ENCODE measurements around the gene CDH20.

The CDH20 gene

DNA sequence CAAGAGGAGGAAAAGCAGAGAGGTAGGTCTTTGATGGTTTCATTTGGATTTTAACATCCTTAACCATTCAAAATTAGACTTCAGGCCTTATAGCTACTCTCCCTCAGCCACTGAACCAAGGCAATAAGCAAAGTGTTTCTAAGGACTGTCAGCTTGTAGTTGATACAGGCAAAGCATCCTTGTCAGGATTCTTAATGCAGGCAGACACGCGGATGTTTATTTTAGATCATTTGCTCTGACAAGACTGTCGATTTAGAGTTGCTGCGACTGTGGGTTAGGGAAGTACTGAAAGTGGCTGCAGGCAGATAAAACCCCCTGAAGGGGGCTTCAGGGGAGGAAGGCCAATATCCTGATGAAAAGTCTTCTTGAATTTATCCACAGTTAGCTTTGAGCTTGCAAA, 46.6 kb downstream of the CDH20 start:
- no peaks in the 10 kb centered on the region for H3K27me3 ChIP-seq (ENCODE audit: control insufficient read depth, insufficient read depth, low read length)
- H3K27ac ChIP-seq (ENCODE audit: low read depth, low read length), result no peak overlapping the region
- no peak overlapping the region for H3K9ac ChIP-seq (ENCODE audit: low read depth, low read length)
- no peaks in the 10 kb centered on the region for H3K4me1 ChIP-seq (ENCODE audit: control insufficient read depth, insufficient read depth, low read length)
- no peaks in the 10 kb centered on the region for H3K9me3 ChIP-seq (ENCODE audit: control insufficient read depth, insufficient read depth, low read length)
- H3K4me3 ChIP-seq (ENCODE audit: low read depth, low read length), result no peak overlapping the region
- no peaks in the 10 kb centered on the region for H3K36me3 ChIP-seq (ENCODE audit: control insufficient read depth, insufficient read depth, low read length)

DNA sequence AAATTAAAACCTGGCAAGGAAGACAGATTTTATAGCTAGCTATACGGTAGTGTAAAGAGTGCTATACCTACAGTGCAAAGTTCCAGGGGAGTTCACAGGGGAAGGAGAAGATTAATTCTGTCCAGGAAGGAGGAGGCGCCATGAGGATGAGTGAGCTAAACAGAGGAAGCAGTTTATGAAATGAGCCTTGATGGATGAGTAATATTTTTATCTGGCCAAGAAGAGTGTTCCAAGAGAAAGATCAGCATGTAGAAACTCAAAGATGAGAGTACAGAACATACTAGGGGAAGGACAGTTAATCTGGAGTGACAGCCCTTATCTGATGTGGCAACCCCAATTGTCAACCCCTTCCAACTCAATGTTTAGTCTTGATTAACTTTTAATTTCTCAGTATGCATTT, 54.8 kb downstream of the CDH20 start:
- no peak overlapping the region for H3K9ac ChIP-seq (ENCODE audit: low read depth, low read length)
- H3K36me3 ChIP-seq (ENCODE audit: control insufficient read depth, insufficient read depth, low read length), result no peaks in the 10 kb centered on the region
- H3K4me3 ChIP-seq (ENCODE audit: low read depth, low read length), result no peak overlapping the region
- H3K9me3 ChIP-seq (ENCODE audit: control insufficient read depth, insufficient read depth, low read length), result no peaks in the 10 kb centered on the region
- H3K27me3 ChIP-seq (ENCODE audit: control insufficient read depth, insufficient read depth, low read length), result no peaks in the 10 kb centered on the region
- no peak overlapping the region for H3K27ac ChIP-seq (ENCODE audit: low read depth, low read length)
- H3K4me1 ChIP-seq (ENCODE audit: control insufficient read depth, insufficient read depth, low read length), result no peaks in the 10 kb centered on the region

DNA sequence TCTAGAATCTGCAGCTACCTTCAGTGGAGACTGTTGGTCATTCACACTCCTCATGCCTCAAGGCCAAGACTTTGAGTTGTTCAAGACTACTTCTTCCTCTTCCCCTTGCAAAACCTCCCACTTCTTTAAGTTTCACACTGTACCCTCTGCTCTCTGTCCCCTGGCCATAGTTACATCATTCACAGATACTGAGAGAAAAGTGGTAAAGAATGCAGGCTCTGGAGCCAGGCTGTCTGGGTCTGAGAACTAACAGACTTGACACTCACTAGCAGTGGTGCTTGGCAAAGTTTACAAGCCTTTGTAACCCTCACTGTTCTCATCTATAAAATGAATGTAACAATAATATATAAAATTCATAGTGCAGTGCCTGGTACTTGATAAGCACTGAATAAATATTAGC, 61.8 kb downstream of the CDH20 start:
- Histone ChIP-seq H3K9me3 (ENCODE audit: control insufficient read depth, insufficient read depth, low read length) (no peaks in the 10 kb centered on the region), H3K36me3 (ENCODE audit: control insufficient read depth, insufficient read depth, low read length) (no peaks in the 10 kb centered on the region), H3K27me3 (ENCODE audit: control insufficient read depth, insufficient read depth, low read length) (no peaks in the 10 kb centered on the region), H3K4me3 (ENCODE audit: low read depth, low read length) (no peak overlapping the region), H3K27ac (ENCODE audit: low read depth, low read length) (no peak overlapping the region), H3K9ac (ENCODE audit: low read depth, low read length) (no peak overlapping the region), H3K4me1 (ENCODE audit: control insufficient read depth, insufficient read depth, low read length) (no peaks in the 10 kb centered on the region)

DNA sequence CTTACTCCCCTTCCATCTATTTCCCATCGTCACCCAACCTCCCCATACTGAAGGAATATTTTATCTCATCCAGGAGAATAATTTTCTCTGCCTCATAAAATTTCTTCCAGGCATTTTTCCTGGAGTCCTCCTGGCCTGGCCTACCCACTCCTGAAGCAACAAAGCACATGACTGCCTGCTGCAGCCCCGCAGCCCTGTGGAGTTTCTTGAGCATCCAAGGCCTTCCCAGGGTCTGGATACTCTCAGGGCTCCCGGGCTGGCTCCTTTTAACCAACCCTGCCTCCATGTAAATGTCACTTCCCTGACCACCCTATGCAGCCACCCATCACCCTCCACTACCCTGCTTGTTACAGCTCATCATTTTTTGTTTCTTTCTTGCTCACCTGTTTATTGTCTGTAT, 64.0 kb downstream of the CDH20 start:
- Histone ChIP-seq H3K9me3 (ENCODE audit: control insufficient read depth, insufficient read depth, low read length) (no peaks in the 10 kb centered on the region), H3K36me3 (ENCODE audit: control insufficient read depth, insufficient read depth, low read length) (no peaks in the 10 kb centered on the region), H3K27ac (ENCODE audit: low read depth, low read length) (no peak overlapping the region), H3K27me3 (ENCODE audit: control insufficient read depth, insufficient read depth, low read length) (no peaks in the 10 kb centered on the region), H3K9ac (ENCODE audit: low read depth, low read length) (no peak overlapping the region), H3K4me1 (ENCODE audit: control insufficient read depth, insufficient read depth, low read length) (no peaks in the 10 kb centered on the region), H3K4me3 (ENCODE audit: low read depth, low read length) (no peak overlapping the region)

DNA sequence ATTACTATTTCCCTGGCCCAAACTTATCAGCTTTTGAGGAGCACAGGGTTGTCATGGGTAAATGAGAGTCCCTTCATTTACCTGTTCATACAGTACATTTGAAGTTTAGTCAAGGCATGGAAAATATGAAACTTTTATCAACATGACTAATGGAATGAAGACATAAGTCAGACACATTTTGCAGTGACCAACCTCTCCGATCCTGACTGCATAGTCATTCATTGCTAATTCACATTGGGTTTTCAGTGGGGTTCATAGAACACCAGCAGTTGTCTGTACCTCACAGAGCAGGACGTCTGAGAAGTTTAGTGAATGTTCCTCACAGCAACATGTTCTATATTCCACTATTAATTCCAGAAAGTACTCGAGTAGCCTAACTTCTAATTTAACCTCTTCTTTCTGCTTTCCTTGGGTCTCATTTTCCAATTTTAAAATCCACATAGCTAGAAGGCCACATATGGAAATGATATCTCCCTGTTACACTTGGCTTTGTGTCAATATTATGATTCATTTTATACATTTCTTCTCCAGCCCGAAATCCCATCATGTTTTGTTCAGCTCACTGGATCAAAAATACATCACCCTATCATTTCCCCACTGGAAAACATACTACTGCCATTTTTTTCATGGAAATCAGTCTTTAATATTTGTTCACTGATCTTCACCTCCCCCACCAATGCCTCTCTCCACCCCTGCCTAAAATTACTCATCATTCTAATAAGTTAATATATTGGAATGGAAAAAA, 65.9 kb downstream of the CDH20 start:
- Histone ChIP-seq H3K9me3 (ENCODE audit: control insufficient read depth, insufficient read depth, low read length) (no peaks in the 10 kb centered on the region), H3K4me1 (ENCODE audit: control insufficient read depth, insufficient read depth, low read length) (no peaks in the 10 kb centered on the region), H3K27ac (ENCODE audit: low read depth, low read length) (no peak overlapping the region), H3K9ac (ENCODE audit: low read depth, low read length) (no peak overlapping the region), H3K27me3 (ENCODE audit: control insufficient read depth, insufficient read depth, low read length) (no peaks in the 10 kb centered on the region), H3K36me3 (ENCODE audit: control insufficient read depth, insufficient read depth, low read length) (no peaks in the 10 kb centered on the region), H3K4me3 (ENCODE audit: low read depth, low read length) (no peak overlapping the region)

DNA sequence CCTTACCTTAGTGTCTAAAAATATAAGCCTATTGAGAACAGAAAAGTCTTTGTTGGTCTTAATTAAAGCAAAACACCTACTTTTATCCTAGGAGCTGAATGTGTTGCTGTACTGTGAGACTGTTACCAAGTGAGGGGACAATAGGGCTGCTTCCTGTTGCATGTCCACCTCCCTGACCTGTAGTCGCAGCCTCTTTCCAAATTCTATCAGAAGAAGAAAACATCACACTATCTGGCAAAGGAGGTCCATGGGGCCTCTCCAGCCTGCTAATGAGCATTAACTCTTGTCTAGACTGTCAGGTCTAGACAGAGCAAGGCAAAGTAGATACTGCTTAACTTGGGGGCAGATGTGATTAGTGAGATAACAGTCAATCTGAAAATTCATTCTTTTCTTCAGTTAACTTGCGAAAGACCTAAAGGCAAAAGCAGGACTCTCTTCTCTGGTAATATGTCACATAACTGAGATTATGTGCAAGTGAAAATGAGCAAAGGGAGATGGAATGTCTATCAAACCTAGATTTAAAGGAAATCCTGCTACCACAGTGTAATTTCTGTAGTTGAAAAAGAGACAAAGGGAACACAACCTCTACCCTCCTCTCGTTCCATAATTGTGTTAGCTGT, 66.9 kb downstream of the CDH20 start:
- Histone ChIP-seq H3K4me3 (ENCODE audit: low read depth, low read length) (no peak overlapping the region), H3K9ac (ENCODE audit: low read depth, low read length) (no peak overlapping the region), H3K27ac (ENCODE audit: low read depth, low read length) (no peak overlapping the region), H3K9me3 (ENCODE audit: control insufficient read depth, insufficient read depth, low read length) (no peaks in the 10 kb centered on the region), H3K36me3 (ENCODE audit: control insufficient read depth, insufficient read depth, low read length) (no peaks in the 10 kb centered on the region), H3K27me3 (ENCODE audit: control insufficient read depth, insufficient read depth, low read length) (no peaks in the 10 kb centered on the region), H3K4me1 (ENCODE audit: control insufficient read depth, insufficient read depth, low read length) (no peaks in the 10 kb centered on the region)

DNA sequence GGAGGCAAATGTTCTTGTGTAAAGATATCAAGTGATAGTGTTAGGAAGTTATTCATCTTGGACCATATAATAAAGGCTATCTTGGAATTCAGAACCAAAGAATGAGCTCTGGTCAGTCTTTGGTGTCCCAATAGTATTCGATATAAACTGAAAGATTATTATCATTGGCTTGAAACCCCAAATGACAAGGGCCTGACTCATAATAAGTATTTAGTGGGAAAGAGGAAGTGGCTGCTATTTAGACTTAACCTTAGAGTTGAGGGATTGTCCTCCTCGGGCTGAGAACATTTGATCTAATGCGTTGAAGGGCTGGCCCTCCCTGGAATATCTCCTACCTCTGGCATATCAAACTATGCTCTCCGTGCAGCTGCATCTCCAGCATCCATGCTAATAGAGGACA, 67.5 kb downstream of the CDH20 start:
- H3K36me3 ChIP-seq (ENCODE audit: control insufficient read depth, insufficient read depth, low read length), result no peaks in the 10 kb centered on the region
- no peaks in the 10 kb centered on the region for H3K9me3 ChIP-seq (ENCODE audit: control insufficient read depth, insufficient read depth, low read length)
- no peaks in the 10 kb centered on the region for H3K4me1 ChIP-seq (ENCODE audit: control insufficient read depth, insufficient read depth, low read length)
- H3K27ac ChIP-seq (ENCODE audit: low read depth, low read length), result no peak overlapping the region
- H3K4me3 ChIP-seq (ENCODE audit: low read depth, low read length), result no peak overlapping the region
- no peaks in the 10 kb centered on the region for H3K27me3 ChIP-seq (ENCODE audit: control insufficient read depth, insufficient read depth, low read length)
- no peak overlapping the region for H3K9ac ChIP-seq (ENCODE audit: low read depth, low read length)

DNA sequence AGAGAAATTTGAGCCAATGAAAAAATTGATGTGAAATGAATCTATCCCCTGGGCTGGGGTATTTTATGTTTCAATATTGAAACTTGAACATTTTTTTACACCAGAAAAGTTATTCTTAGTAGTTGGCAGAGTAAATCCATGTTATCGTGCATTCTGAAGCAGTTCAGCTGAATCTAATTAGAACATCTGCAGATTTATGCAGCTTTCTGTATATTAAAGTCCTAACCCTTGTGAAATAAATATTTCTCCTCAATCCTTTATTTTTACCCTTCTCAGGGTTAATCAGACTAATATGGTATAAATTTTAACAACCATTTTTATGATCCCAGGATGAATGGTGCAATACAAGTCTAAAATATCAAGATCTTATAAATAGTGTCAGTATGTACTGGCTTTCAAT, 69.5 kb downstream of the CDH20 start:
- Histone ChIP-seq H3K4me1 (ENCODE audit: control insufficient read depth, insufficient read depth, low read length) (no peaks in the 10 kb centered on the region), H3K27ac (ENCODE audit: low read depth, low read length) (no peak overlapping the region), H3K9me3 (ENCODE audit: control insufficient read depth, insufficient read depth, low read length) (no peaks in the 10 kb centered on the region), H3K4me3 (ENCODE audit: low read depth, low read length) (no peak overlapping the region), H3K36me3 (ENCODE audit: control insufficient read depth, insufficient read depth, low read length) (no peaks in the 10 kb centered on the region), H3K9ac (ENCODE audit: low read depth, low read length) (no peak overlapping the region), H3K27me3 (ENCODE audit: control insufficient read depth, insufficient read depth, low read length) (no peaks in the 10 kb centered on the region)

DNA sequence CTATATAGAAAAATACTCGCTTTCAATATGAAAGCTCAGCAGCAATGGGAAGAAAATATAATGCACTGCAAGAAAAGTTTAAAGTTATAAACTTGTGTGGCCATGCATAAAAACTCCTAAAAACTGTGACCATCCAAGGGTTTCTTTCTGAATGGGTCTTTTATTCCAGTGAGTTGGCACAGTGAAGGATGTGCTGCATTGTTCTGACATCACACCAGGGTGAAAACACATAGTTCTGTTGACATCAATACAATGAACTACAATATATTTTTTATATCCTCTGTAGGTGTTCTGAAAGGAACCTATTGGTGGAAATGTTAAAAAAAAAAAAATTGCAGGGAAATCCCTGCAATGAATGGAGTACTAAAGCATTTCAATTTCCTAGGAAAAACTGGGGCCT, 80.2 kb downstream of the CDH20 start:
- Histone ChIP-seq H3K27ac (ENCODE audit: low read depth, low read length) (no peak overlapping the region), H3K4me1 (ENCODE audit: control insufficient read depth, insufficient read depth, low read length) (no peaks in the 10 kb centered on the region), H3K4me3 (ENCODE audit: low read depth, low read length) (no peak overlapping the region), H3K9ac (ENCODE audit: low read depth, low read length) (no peak overlapping the region), H3K9me3 (ENCODE audit: control insufficient read depth, insufficient read depth, low read length) (no peaks in the 10 kb centered on the region), H3K27me3 (ENCODE audit: control insufficient read depth, insufficient read depth, low read length) (no peaks in the 10 kb centered on the region), H3K36me3 (ENCODE audit: control insufficient read depth, insufficient read depth, low read length) (no peaks in the 10 kb centered on the region)

DNA sequence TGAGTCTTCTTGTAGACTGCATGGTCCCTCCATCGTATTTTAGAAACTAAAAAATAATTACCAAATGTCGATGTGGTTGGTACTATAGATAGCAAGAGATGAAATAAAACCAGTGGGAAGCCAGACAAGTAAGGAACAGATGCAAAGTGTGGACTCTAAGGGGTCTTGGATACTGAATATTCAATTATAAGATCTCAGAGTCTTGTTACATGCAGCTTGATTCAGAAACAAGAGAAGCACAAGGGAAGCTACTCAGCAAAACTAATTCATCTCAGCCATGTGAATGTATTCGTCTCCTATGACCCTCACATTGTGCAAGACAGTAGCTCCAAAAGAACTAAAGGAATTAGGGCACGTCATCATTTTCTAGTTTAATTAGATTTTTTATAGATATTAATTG, 80.9 kb downstream of the CDH20 start:
- no peaks in the 10 kb centered on the region for H3K36me3 ChIP-seq (ENCODE audit: control insufficient read depth, insufficient read depth, low read length)
- no peak overlapping the region for H3K4me3 ChIP-seq (ENCODE audit: low read depth, low read length)
- H3K27ac ChIP-seq (ENCODE audit: low read depth, low read length), result no peak overlapping the region
- H3K4me1 ChIP-seq (ENCODE audit: control insufficient read depth, insufficient read depth, low read length), result no peaks in the 10 kb centered on the region
- no peaks in the 10 kb centered on the region for H3K27me3 ChIP-seq (ENCODE audit: control insufficient read depth, insufficient read depth, low read length)
- no peak overlapping the region for H3K9ac ChIP-seq (ENCODE audit: low read depth, low read length)
- no peaks in the 10 kb centered on the region for H3K9me3 ChIP-seq (ENCODE audit: control insufficient read depth, insufficient read depth, low read length)

DNA sequence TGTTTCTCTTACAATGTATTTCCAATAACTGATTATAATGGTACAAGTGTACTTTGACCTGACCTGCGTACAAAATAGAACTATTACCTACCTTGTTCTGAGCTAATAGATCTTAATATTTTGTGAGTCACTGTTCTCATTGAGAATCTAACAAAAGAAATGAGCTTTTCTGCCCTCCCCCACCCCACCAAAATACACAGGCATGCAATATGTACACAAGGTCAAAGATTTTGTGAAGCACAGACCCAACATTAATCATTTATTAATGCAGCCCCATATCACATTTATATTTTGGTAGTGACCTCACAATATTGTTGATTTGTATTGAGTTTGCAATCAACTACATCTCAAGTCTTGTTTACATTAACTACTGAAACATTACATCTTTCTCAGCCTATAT, 86.5 kb downstream of the CDH20 start:
- Histone ChIP-seq H3K4me1 (ENCODE audit: control insufficient read depth, insufficient read depth, low read length) (no peaks in the 10 kb centered on the region), H3K36me3 (ENCODE audit: control insufficient read depth, insufficient read depth, low read length) (no peaks in the 10 kb centered on the region), H3K9me3 (ENCODE audit: control insufficient read depth, insufficient read depth, low read length) (no peaks in the 10 kb centered on the region), H3K27ac (ENCODE audit: low read depth, low read length) (no peak overlapping the region), H3K9ac (ENCODE audit: low read depth, low read length) (no peak overlapping the region), H3K27me3 (ENCODE audit: control insufficient read depth, insufficient read depth, low read length) (no peaks in the 10 kb centered on the region), H3K4me3 (ENCODE audit: low read depth, low read length) (no peak overlapping the region)

Data from HUES48 (cell line).